WTC11 (cell line): ENCODE data around the gene ZFP69B. TPM values are rescaled to one million over a fixed set of nuclear protein-coding genes. Genes with fewer than 3 reads are reported as not detected.

Experiments used
- ATAC-seq: fragments of 200-7000 bp; cut with Tn5 transposase; 2 replicates; pipeline ENCODE4 v1.10.0; 2021; ENCODE audit warnings: mild to moderate bottlenecking, moderate library complexity
- CTCF ChIA-PET: fragments of 300-600 bp; sonication (Branson Sonifier 250); formaldehyde crosslinking; loops from one replicate; lab custom pipeline; 2021; ENCODE audit warnings: antibody characterized with exemption; lab: Charles Lee
- POLR2A ChIA-PET: fragments of 350-600 bp; sonication (Branson Sonifier 250); formaldehyde crosslinking; loops from one replicate; lab custom pipeline; 2021; ENCODE audit warnings: antibody characterized with exemption; lab: Charles Lee
- DNase-seq: peaks from one replicate; pipeline ENCODE4 v3.0.0; 2021; ENCODE audit warnings: low spot score
- H3K27ac Mint-ChIP-seq: 2 replicates; pipeline ENCODE4 v1.8.0; 2021; ENCODE audit warnings: mixed read lengths
- H3K27me3 Mint-ChIP-seq: 2 replicates; pipeline ENCODE4 v1.8.0; 2021; ENCODE audit warnings: low read depth, mild to moderate bottlenecking, moderate library complexity, mixed read lengths
- H3K36me3 Mint-ChIP-seq: 2 replicates; pipeline ENCODE4 v1.8.0; 2021; ENCODE audit warnings: mixed read lengths
- H3K4me1 Mint-ChIP-seq: 2 replicates; pipeline ENCODE4 v1.8.0; 2022; ENCODE audit warnings: mixed read lengths
- H3K4me3 Mint-ChIP-seq: 2 replicates; pipeline ENCODE4 v1.8.0; 2021; ENCODE audit warnings: mild to moderate bottlenecking, moderate library complexity, mixed read lengths
- H3K9me3 Mint-ChIP-seq: 2 replicates; pipeline ENCODE4 v1.8.0; 2021; ENCODE audit warnings: mixed read lengths
- ARID4B ChIP-seq: sonication (generic); formaldehyde crosslinking; IDR thresholded peaks from 2 replicates; pipeline ENCODE4 v1.8.0; 2023; ENCODE audit warnings: missing genetic modification reagents, mild to moderate bottlenecking, borderline replicate concordance
- ATF3 ChIP-seq: sonication (generic); formaldehyde crosslinking; conservative IDR thresholded peaks from 2 replicates; pipeline ENCODE4 v1.8.1; 2022; ENCODE audit warnings: mild to moderate bottlenecking, missing genetic modification reagents
- ESRRA ChIP-seq: sonication (generic); formaldehyde crosslinking; IDR thresholded peaks from 2 replicates; pipeline ENCODE4 v1.8.1; 2022; ENCODE audit warnings: mild to moderate bottlenecking, missing genetic modification reagents, borderline replicate concordance
- FOXP4 ChIP-seq: sonication (generic); formaldehyde crosslinking; IDR thresholded peaks from 2 replicates; pipeline ENCODE4 v1.8.0; 2022; ENCODE audit warnings: mild to moderate bottlenecking, missing genetic modification reagents
- JUN ChIP-seq: sonication (generic); formaldehyde crosslinking; IDR thresholded peaks from 2 replicates; pipeline ENCODE4 v1.8.0; 2023; ENCODE audit warnings: mild to moderate bottlenecking, missing genetic modification reagents
- MYBL2 ChIP-seq: sonication (generic); formaldehyde crosslinking; IDR thresholded peaks from 2 replicates; pipeline ENCODE4 v1.8.1; 2023; ENCODE audit warnings: mild to moderate bottlenecking, moderate library complexity, missing genetic modification reagents
- PRDM15 ChIP-seq: sonication (generic); formaldehyde crosslinking; IDR thresholded peaks from 2 replicates; pipeline ENCODE4 v1.8.0; 2022; ENCODE audit warnings: missing genetic modification reagents
- RELA ChIP-seq: sonication (generic); formaldehyde crosslinking; IDR thresholded peaks from 2 replicates; pipeline ENCODE4 v1.8.1; 2022; ENCODE audit warnings: missing genetic modification reagents, mild to moderate bottlenecking, borderline replicate concordance
- RORB ChIP-seq: fragments of 250-450 bp; sonication (Bioruptor Pico); IDR thresholded peaks from 2 replicates; pipeline ENCODE4 v1.9.0; 2021; ENCODE audit warnings: mild to moderate bottlenecking
- ZNF121 ChIP-seq: sonication (generic); formaldehyde crosslinking; IDR thresholded peaks from 2 replicates; pipeline ENCODE4 v1.8.0; 2023; ENCODE audit warnings: missing genetic modification reagents
- ZNF317 ChIP-seq: sonication (generic); formaldehyde crosslinking; IDR thresholded peaks from 2 replicates; pipeline ENCODE4 v1.8.1; 2023; ENCODE audit warnings: low read depth, mild to moderate bottlenecking, moderate library complexity, missing genetic modification reagents, borderline replicate concordance
- total RNA-seq: library from RNA; stranded (reverse); gene quantifications from 3 replicates; pipeline ENCODE4 v1.2.3, GENCODE V29; 2021
- TF ChIP-seq, protein P1 (sequence below): fragments of 250-450 bp; sonication (Bioruptor Pico); IDR thresholded peaks from 2 replicates; pipeline ENCODE4 v1.9.0; 2021; ENCODE audit warnings: mild to moderate bottlenecking
- TF ChIP-seq, protein P2 (sequence below): sonication (generic); formaldehyde crosslinking; IDR thresholded peaks from 2 replicates; pipeline ENCODE4 v1.8.1; 2023; ENCODE audit warnings: mild to moderate bottlenecking, moderate library complexity, missing genetic modification reagents
- TF ChIP-seq, protein P3 (sequence below): fragments of 250-450 bp; sonication (Bioruptor Pico); conservative IDR thresholded peaks from 2 replicates; pipeline ENCODE4 v1.9.0; 2021; ENCODE audit warnings: mild to moderate bottlenecking

ZFP69B gene
- total RNA-seq, 1 experiment from 2014 or later = 8.2 TPM

- peaks cover 16% of the 10 kb centered on the region for H3K4me1 Mint-ChIP-seq
- CTCF ChIA-PET = no interaction called here
- H3K36me3 Mint-ChIP-seq = peaks cover 66% of the 10 kb centered on the region
- TF ChIP-seq, protein P1, sequence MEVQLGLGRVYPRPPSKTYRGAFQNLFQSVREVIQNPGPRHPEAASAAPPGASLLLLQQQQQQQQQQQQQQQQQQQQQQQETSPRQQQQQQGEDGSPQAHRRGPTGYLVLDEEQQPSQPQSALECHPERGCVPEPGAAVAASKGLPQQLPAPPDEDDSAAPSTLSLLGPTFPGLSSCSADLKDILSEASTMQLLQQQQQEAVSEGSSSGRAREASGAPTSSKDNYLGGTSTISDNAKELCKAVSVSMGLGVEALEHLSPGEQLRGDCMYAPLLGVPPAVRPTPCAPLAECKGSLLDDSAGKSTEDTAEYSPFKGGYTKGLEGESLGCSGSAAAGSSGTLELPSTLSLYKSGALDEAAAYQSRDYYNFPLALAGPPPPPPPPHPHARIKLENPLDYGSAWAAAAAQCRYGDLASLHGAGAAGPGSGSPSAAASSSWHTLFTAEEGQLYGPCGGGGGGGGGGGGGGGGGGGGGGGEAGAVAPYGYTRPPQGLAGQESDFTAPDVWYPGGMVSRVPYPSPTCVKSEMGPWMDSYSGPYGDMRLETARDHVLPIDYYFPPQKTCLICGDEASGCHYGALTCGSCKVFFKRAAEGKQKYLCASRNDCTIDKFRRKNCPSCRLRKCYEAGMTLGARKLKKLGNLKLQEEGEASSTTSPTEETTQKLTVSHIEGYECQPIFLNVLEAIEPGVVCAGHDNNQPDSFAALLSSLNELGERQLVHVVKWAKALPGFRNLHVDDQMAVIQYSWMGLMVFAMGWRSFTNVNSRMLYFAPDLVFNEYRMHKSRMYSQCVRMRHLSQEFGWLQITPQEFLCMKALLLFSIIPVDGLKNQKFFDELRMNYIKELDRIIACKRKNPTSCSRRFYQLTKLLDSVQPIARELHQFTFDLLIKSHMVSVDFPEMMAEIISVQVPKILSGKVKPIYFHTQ (CRISPR knock-in tag) = no peak
- TF ChIP-seq PRDM15 (CRISPR knock-in tag) (no peak), ESRRA (no peak), ARID4B (CRISPR knock-in tag) (no peak), RELA (CRISPR knock-in tag) (no peak), FOXP4 (CRISPR knock-in tag) (no peak), MYBL2 (CRISPR knock-in tag) (no peak), ZNF121 (CRISPR knock-in tag) (no peak), ZNF317 (CRISPR knock-in tag) (no peak), JUN (no peak), RORB (no peak), ATF3 (CRISPR knock-in tag) (no peak)
- TF ChIP-seq, protein P2, sequence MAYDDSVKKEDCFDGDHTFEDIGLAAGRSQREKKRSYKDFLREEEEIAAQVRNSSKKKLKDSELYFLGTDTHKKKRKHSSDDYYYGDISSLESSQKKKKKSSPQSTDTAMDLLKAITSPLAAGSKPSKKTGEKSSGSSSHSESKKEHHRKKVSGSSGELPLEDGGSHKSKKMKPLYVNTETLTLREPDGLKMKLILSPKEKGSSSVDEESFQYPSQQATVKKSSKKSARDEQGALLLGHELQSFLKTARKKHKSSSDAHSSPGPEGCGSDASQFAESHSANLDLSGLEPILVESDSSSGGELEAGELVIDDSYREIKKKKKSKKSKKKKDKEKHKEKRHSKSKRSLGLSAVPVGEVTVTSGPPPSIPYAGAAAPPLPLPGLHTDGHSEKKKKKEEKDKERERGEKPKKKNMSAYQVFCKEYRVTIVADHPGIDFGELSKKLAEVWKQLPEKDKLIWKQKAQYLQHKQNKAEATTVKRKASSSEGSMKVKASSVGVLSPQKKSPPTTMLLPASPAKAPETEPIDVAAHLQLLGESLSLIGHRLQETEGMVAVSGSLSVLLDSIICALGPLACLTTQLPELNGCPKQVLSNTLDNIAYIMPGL (CRISPR knock-in tag) = no peak
- TF ChIP-seq, protein P3, sequence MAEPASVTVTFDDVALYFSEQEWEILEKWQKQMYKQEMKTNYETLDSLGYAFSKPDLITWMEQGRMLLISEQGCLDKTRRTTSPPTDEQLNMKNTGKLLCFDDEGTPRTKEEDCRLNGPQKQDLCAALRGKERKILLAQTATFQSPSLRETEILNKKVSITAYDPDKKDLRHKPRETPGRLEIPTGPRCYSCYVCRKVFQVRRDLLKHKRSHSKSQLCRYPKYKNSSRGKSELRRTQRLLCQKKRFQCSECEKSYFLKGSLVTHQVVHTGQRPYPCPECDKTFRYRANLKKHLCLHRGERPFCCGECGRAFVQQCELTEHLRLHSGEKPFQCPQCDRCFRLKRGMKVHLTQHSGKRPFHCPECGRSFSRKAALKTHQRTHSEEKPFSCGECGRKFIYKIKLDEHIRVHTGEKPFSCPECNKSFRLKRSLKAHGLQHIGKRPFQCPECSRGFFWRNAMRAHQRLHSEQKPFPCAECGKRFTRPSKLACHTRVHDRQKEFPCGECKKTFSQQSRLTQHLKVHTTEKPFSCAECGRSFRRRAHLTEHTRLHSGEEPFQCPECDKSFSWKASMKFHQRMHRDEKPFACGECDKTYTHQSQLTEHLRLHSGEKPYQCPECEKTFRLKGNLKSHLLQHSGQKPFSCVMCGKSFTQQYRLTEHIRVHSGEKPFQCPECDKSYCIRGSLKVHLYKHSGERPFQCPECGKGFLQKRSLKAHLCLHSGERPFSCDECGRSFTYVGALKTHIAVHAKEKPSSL = no peak
- no peak overlapping the region for H3K27ac Mint-ChIP-seq
- DNase-seq = no peak
- no peak for ATAC-seq
- POLR2A ChIA-PET = no interaction called here
- H3K9me3 Mint-ChIP-seq = peaks cover 66% of the 10 kb centered on the region
- no peaks in the 10 kb centered on the region for H3K27me3 Mint-ChIP-seq
- no peak overlapping the region for H3K4me3 Mint-ChIP-seq
These were observed 4.6 kb downstream of the ZFP69B start for GRCh38 chr1:40454873-40455272.
